NCI-H748 treated with DMSO at 0.1 percent for 48 hours (cell line): ENCODE measurements around the gene MIGA2.
A peak's percentile ranks its signal among the peaks of the same experiment; 100 is the strongest.
"Not testable (repeated sequence)": the region's sequence is repeated elsewhere in the genome, so short reads cannot be mapped to it uniquely, and the experiment has no call there.

Experiments used
- DNase-seq: peaks from one replicate; lab custom pipeline; 2025; lab: John Stamatoyannopoulos, UW

MIGA2 gene

GRCh38 chr9:129100383-129101169 lies 64.2 kb downstream of the MIGA2 start:
- DNase-seq = no peak

GRCh38 chr9:129101279-129101678 lies 64.9 kb downstream of the MIGA2 start:
- DNase-seq = no peak

GRCh38 chr9:129102095-129102525 lies 65.7 kb downstream of the MIGA2 start:
- no peak for DNase-seq

GRCh38 chr9:129102791-129103594 lies 66.6 kb downstream of the MIGA2 start:
- peak; percentile 25 for DNase-seq

- DNase-seq = no peak
Measured at GRCh38 chr9:129103595-129103965, 67.2 kb downstream of the MIGA2 start.

- DNase-seq = no peak
Measured at GRCh38 chr9:129104051-129104450, 67.6 kb downstream of the MIGA2 start.

- no peak for DNase-seq
Measured at GRCh38 chr9:129105857-129106694, 69.7 kb downstream of the MIGA2 start.

- DNase-seq = no peak
Measured at GRCh38 chr9:129107651-129108050, 71.2 kb downstream of the MIGA2 start.

GRCh38 chr9:129108083-129108804 lies 71.8 kb downstream of the MIGA2 start:
- no peak for DNase-seq

GRCh38 chr9:129108805-129109536 lies 72.5 kb downstream of the MIGA2 start:
- no peak for DNase-seq

- DNase-seq = no peak
Measured at GRCh38 chr9:129109537-129109903, 73.1 kb downstream of the MIGA2 start.

- no peak for DNase-seq
Measured at GRCh38 chr9:129109952-129110739, 73.7 kb downstream of the MIGA2 start.

GRCh38 chr9:129110740-129111527 lies 74.5 kb downstream of the MIGA2 start, which contains the start of the genes CRAT and PTPA:
Gene CRAT (minus strand): TSS chr9:129110793. CDS start chr9:129110509, 284 bp downstream.
Gene PTPA (plus strand): TSS chr9:129111415. CDS start chr9:129111601, 186 bp downstream.
- DNase-seq = peak; percentile 78

- peak; percentile 24 for DNase-seq
Measured at GRCh38 chr9:129111528-129112151, 75.2 kb downstream of the MIGA2 start.

- not testable (repeated sequence) for DNase-seq
Measured at GRCh38 chr9:129112526-129112925, 76.1 kb downstream of the MIGA2 start.

- DNase-seq = no peak
Measured at GRCh38 chr9:129113645-129114304, 77.3 kb downstream of the MIGA2 start.

GRCh38 chr9:129118799-129119198 lies 82.4 kb downstream of the MIGA2 start:
- no peak for DNase-seq

GRCh38 chr9:129121483-129121882 lies 85.1 kb downstream of the MIGA2 start:
- DNase-seq = no peak
